HPDE6-E6E7 (cell line): ENCODE data around the gene PLAAT4.
"Not testable (repeated sequence)": the region's sequence is repeated elsewhere in the genome, so short reads cannot be mapped to it uniquely, and the experiment has no call there.

Experiments used
- DNase-seq: peaks from one replicate; pipeline ENCODE4 v3.0.0; 2011; ENCODE audit warnings: missing footprints; ENCODE audit errors: extremely low spot score

The PLAAT4 gene

DNA sequence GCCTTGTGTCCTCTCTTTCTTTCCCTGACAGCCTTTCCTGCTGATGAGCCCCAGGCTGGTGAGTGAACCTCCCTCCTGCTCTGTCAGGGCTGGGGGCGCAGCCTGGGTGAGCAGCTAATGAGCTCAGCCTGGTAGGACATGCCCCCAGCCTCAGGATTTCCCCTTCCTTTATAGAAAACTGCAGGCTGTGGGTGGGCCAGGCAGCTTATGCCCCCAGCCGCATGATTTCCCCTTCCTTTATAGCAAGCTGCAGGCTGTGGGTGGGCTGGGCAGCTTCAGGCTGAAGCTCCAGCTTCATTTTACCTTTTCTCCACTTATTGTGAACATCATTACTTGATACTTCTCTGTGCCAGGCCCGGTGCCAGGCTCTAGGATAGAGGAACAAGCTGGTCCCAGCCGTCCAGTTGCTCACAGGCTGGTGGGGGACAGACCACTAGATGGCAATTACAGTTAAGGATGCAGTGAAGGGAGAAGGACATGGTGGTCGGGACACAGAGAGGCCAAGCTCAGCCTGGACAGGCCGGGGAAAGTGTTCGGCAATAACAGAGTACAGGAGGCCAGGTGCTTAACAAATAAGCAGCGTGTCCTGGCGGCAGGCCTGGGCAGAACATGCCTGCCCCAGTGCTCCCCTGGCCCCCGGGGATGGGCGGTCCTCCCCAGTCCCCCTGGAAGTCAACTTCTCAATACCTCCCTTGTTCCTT is 25.4 kb upstream of the PLAAT4 start:
- DNase-seq: no peak

DNA sequence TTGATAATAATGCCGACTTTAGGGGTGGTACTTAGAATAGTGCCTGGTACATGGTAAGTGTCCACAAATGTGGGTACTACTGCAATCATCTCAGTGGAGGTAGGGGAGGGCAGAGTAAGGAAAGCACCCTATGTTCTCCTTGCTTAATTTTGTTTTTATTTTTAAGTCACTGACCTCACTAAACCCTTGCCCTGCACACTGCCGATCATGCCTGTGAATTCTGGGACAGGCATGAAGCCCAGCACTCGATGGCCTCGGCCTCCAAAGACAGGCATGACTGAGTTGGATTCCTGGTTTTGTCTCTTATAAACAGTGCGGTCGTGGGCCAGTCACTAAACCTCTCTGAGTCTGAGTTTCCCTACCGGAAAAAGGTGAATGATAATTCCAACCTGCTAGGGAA is 23.8 kb upstream of the PLAAT4 start:
- DNase-seq: no peak

- DNase-seq: no peak
Measured at GRCh38 chr11:63516109-63516508, 20.5 kb upstream of the PLAAT4 start.

GRCh38 chr11:63517156-63517555 is 19.5 kb upstream of the PLAAT4 start:
- no peak for DNase-seq

GRCh38 chr11:63518548-63518947 is 18.1 kb upstream of the PLAAT4 start:
- DNase-seq: no peak

DNA sequence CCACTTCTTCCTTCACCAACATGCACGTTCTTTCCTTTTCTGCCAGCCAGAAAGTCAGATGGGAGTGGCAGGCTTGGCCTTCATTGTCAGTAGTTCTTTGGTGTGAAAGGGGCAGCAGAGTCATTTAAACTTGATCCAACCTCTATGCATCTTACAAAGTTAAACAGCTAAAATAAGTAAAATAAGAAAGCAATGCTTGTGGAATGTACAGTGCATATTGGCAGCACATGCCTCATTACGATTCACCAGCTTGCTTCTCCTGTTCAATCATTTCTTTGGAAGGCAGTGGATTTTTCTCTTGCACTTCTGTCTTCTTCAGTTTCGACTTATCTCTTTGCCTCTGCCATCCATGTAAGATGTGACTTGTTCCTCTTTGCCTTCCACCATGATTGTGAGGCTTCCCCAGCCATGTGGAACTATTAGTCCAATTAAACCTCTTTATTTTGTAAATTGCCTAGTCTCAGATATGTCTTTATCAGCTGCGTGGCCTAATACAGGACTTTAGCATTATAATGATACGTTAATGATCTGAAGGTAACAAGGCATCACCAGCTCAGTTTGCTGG is 15.9 kb upstream of the PLAAT4 start:
- DNase-seq: no peak

DNA sequence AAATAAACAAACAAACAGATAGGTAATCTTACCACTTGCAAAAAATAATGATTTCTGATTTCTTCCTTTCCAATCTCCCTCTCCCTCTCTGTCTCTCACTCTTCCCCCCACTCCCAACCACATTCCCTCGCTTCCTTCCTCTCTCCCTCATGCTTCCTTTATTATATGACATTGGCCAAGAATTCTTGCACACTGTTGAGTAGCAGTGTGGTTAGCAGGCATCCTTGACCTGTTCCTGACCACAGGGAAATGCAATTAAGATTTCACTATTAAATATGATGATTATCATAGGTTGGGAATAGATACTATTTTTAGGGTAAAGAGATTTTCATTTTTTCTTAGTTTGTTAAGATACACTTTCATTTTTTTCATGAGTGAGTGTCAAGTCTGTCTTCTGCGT is 14.7 kb upstream of the PLAAT4 start:
- no peak for DNase-seq

DNA sequence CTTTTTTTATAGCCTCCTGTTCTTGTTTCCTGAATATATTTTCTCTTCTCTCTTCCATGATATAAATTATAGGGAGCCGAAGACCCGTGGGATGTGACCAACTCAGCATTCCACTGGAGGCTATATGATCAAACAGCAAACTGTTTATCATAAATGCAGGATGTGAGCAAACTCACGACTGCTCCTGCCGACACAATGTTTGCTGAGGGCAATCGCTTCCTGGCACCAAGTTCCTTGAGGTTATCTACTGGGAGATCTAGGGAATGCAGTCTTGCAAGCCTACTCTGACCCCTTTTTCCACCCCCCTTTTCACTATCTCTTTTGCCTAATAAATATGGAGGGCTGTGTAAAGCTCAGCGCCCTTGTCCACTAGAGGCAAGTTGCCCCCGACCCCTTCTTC is 13.5 kb upstream of the PLAAT4 start:
- DNase-seq: no peak

DNA sequence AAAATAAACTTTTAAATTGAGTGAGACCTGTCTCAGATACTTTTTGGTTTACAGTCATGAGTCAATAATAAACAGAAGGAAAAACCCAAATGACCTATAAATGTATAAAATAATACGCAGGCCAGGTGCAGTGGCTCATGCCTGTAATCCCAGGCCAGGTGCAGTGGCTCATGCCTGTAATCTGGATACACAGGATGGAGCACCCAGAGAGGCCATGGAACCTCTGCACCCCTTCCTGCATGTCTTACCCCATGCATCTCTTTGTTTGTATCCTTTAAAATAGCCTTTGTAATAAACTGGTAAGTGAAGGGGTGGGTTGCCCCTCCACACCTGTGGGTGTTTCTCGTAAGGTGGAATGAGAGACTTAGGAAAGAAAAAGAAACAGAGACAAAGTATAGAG is 8.9 kb upstream of the PLAAT4 start:
- DNase-seq: no peak

DNA sequence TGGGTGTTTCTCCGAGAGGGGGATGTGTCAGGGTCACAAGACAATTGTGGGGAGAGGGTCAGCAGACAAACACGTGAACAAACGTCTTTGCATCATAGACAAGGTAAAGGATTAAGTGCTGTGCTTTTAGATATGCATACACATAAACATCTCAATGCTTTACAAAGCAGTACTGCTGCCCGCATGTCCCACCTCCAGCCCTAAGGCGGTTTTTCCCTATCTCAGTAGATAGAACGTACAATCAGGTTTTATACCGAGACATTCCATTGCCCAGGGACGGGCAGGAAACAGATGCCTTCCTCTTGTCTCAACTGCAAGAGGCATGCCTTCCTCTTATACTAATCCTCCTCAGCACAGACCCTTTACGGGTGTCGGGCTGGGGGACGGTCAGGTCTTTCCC is 8.5 kb upstream of the PLAAT4 start:
- not testable (repeated sequence) for DNase-seq

DNA sequence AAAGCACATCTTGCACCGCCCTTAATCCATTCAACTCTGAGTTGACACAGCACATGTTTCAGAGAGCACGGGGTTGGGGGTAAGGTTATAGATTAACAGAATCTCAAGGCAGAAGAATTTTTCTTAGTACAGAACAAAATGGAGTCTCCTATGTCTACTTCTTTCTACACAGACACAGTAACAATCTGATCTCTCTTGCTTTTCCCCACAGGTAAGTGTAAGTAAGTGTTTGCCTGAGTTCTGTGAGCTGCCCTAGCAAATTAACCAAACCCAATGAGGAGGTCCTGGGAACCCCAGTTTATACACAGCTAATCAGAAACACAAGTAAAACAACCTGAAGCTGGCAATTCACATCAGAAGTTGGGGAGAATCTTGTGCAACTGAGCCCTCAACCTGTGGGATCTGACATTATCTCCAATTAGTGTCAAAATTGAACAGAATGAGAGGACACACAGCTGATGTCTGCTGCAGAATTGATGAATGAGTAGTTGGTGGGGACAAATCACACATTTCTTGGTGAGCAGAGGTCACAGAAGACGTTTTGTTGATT is 7.8 kb upstream of the PLAAT4 start:
- not testable (repeated sequence) for DNase-seq

GRCh38 chr11:63529373-63529772 is 7.2 kb upstream of the PLAAT4 start:
- not testable (repeated sequence) for DNase-seq

GRCh38 chr11:63530021-63530420 is 6.6 kb upstream of the PLAAT4 start:
- no peak for DNase-seq

DNA sequence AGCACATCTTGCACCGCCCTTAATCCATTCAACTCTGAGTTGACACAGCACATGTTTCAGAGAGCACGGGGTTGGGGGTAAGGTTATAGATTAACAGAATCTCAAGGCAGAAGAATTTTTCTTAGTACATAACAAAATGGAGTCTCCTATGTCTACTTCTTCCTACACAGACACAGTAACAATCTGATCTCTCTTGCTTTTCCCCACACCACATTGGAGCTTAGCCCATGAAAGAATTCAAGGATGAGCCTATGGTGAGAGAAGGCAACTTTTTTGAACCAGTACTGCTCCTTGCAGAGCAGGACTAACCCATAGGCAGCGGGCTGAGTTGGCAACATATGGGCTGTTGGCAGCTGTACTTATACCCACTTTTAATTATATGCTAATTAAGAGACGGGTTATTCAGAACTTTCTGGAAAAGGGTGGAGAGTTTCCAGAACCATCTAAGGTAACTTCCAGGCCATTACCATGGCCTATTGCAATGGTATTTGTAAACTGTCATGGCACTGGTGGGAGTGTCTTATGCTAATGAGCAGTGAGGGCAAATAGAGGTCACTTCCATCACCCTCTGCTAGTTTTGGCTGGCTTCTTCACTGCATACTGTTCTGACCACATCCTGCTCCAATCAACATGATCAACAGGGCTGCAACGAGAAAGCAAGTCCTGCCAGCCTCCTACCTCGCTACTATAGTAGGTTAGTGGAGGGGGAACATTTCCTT is 5.4 kb upstream of the PLAAT4 start:
- DNase-seq: peak; percentile 56

- DNase-seq: no peak
Measured at GRCh38 chr11:63532117-63532516, 4.5 kb upstream of the PLAAT4 start.

DNA sequence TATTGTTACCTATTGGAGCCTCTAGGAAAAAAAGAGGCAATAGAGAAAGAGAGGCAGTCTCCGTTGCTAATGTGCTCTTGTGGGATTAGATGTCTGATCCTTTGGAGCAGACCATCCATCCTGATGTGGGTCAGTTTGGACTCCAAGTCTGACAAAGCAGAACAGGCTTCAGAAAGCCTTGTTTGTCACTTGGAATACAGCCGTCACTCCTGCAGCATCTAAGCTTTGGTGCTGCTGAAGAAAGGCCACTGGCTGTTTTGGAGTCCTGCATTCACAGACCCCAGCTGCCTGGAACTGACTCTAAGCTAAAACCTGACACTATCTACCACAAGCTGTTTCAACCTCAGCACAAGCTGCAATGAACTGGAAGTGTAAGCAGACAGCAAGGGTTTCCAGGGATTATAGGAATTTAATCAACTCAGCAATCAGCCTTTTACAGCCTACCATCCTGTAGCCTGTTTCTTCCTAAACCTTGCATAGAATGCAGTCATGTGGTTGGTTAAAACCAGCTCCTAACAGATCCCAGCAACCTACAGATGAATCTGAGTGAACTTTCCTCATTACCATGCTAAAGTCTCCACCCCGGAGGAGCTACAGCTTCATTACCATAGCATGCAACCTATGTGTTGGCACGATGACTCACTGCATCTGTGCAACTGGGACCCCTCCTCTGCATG is 3.7 kb upstream of the PLAAT4 start:
- DNase-seq: no peak

- no peak for DNase-seq
Measured at GRCh38 chr11:63534076-63534475, 2.5 kb upstream of the PLAAT4 start.

DNA sequence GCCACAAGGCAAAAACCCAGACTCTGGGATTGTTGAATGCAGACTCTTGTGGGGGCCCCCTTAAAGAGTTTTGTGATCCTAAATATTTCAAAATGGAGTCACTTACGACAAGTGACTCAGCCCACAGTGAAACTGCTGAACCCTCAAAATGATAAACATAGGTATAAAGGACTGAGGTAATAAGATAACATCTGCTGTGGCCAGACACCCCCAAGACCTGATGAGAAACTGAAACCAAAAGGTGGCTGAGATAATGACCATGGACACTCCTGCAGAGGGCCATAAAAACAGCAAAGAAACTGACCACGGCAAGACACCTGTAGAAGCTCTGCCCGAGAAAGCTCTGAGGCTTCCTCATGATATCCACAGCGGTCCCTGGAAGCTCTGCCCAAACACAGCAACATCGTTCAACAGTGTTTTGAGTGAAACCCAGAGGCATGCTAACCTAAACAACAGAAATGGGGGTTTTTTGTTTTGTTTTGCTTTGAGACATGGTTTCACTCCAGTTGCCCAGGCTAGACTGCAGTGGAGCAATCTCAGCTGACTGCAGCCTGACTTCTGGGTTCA is 1.6 kb upstream of the PLAAT4 start:
- DNase-seq: no peak

DNA sequence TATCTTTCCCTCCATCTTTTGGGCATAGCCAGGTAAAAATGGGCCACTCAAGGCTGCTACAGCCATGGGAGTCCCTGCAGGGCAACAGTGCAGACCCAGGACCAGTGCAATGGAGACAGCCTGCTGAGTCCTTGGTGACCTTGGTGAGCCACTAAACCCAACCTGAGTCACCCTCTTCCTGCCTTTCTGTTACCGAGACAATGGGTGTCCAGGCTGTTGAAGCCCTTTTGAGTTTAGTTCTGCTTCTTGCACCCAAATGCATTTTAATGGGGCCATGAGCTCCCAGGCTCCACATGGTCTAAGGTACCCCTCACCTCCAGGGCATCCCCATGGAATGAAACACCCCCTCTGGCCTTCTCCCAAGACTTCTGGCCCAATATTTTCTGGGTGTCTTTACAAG is 874 bp upstream of the PLAAT4 start:
- no peak for DNase-seq

DNA sequence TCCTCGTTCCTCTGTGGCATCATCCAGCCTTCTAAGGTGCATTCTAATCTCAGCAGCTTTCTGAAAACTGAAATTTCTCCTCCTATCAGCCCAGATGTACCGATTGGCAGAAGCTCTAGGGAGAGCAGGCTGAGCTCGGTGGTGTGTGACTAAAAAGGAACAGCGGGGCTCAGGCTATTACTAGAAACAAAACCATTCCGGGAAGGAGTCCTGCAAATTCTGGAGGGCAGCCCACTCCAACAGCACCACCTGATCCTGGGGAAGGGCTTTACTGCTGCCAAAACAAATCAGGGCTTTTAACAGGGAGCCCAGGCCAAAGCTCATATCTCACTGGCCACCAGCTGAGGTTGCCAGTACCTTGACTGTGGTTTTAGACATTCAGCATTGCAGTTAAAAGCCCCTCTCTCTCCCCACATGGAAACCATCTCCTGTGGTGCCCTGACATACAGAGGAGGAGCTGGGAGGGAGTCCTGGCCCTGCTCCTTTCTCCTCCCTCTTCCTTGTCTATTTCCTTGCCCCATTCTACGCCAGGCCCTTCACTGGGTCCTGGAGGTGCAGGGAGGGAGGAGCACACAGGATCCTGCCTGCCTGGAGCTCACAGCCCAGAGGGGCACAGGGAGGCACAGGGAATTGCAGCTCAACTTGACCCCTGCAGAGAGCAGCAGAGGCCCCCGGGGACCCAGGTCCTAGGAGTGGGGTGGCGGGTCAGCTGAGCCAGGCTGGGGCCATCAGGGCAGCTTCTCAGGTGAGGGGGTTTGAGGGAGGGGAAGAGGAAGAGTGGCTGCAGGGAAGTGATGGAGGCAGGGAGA is 889 bp downstream of the PLAAT4 start:
- no peak for DNase-seq

GRCh38 chr11:63542506-63542905 is 5.9 kb downstream of the PLAAT4 start:
- not testable (repeated sequence) for DNase-seq
